ENCODE results near the gene RTL10.

The RTL10 gene

DNA sequence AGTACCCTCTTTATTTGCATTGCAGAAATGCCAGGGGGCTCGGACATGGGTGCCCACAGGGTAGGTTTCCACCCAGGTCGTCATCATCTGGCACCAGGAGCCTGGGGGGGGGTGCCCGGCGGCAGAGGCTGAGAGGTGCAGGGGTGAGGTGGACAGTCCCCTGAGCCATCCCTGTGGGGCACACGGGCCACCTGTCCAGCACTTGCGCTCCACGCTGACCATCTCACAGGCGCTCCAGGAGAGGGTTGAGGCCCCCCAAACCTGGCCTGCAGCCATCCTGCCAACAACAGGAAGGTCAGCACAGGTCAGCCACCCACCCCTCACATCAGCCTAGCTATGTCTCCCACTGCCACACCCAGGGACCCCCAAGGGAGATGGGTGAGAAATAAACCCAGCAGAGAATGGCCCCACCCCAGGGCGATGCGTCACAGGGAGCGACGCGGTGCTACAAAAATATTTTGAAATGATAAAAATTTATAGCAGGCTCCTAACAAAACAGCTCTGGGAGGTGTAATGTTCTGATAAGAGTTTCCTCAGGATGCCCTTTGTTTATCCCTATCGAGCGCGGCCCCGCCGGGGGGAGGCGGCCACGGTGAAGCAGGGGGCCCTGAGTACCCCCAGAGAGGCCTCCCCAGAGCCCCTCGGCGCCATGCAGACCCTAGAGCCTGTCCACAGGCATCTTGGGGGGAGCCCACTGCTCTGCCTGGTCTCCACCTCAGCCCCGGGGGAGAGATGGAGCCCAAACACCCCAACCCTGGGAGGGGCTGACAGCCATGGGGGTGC lies 21.0 kb upstream of the RTL10 start:
- no peak for DNase-seq (ENCODE audit: low spot score)

DNA sequence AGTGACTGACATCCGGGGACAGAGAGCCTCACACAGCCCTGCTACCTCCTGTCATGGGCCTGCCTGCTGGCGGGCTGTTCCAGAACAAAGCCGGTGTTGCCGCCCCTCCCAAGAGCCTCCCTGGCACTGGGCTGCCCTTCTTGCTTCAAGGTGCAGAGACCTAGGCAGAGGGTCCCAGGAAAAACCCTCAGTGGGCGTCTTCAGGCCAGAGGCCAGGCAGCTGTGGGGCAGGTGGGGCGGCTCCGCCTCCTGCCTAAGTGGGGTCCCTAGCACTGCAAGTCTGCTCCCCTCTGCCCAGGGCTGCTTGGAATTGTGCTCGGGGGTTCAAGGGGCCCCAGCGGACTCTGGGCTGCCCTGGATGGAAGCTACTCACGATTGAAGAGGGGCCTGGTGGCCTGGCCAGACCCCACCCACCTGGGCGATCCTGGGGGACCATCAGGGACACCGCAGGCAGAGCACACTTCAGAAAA lies 20.4 kb upstream of the RTL10 start:
- no peak for DNase-seq (ENCODE audit: low spot score)

- DNase-seq (ENCODE audit: low spot score): no peak
Observed at GRCh38 chr22:19874307-19875060, 19.8 kb upstream of the RTL10 start.

DNA sequence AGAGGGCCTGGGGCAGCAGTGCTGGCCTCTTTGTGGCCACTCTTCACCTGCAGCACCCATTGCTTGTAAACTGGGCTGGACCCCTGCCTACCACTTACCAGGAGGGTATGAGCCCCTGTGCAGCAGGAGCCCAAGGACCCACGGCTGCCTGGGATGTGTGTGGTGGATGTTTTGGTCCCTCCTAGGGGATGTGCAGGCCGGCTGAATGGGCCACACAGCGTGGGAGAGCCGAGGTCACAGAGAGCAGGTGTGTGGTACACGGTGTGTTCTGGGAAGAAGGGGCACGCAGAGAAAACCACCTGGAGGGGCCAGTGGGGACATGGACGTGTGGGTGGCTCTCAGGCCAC lies 19.3 kb upstream of the RTL10 start:
- DNase-seq (ENCODE audit: low spot score): no peak

GRCh38 chr22:19873138-19873959 lies 18.7 kb upstream of the RTL10 start:
- DNase-seq (ENCODE audit: low spot score): no peak

GRCh38 chr22:19872779-19873137 lies 18.1 kb upstream of the RTL10 start:
- DNase-seq (ENCODE audit: low spot score): no peak

DNA sequence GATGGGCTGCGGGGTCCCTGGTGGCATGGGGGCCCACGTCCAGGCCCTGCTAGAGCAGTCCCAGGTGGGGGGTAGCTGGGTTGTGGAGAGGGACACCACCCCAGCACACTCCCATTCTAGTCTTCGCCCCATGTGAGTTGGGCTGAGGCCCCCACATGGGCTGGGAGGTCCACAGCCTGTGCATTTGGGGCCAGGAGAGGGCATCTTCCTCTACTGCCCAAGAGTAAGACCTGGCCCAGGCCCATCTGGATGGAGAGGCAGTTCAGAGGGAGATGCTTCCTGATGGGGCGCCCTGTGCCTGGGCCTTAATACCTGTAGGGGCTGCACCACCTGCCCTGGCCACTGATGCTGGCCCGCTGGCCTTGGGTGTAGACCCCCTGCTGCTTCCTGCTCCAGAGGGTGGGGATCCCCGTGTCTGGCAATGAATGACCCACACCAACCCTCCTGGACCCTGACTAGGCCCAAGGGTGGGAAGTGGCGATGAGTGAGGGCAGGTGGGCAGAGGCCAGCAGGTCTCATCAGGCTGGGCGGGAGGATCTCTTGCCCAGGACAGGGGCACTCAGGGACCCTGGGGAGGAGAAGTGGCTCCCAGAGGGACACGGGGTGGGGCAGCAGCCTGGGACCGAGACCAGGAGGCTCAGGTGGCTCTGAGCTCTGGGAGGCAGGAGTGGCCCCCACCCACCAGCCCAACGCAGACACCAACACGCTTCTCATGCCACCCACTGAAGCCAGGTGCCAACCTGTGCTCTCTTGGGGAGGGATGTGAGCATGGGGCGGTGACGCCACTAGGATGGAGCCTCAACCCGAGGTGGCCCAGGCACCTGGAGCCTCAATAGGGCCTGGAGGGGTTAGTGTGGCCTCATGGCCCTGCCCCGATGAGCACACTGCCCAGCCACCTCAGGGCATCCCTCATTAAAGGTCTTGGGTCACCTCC lies 17.4 kb upstream of the RTL10 start:
- no peak for DNase-seq (ENCODE audit: low spot score)

- DNase-seq (ENCODE audit: low spot score): no peak
Observed at GRCh38 chr22:19871023-19871844, 16.6 kb upstream of the RTL10 start.

GRCh38 chr22:19870153-19871022 lies 15.7 kb upstream of the RTL10 start:
- DNase-seq (ENCODE audit: low spot score): no peak

DNA sequence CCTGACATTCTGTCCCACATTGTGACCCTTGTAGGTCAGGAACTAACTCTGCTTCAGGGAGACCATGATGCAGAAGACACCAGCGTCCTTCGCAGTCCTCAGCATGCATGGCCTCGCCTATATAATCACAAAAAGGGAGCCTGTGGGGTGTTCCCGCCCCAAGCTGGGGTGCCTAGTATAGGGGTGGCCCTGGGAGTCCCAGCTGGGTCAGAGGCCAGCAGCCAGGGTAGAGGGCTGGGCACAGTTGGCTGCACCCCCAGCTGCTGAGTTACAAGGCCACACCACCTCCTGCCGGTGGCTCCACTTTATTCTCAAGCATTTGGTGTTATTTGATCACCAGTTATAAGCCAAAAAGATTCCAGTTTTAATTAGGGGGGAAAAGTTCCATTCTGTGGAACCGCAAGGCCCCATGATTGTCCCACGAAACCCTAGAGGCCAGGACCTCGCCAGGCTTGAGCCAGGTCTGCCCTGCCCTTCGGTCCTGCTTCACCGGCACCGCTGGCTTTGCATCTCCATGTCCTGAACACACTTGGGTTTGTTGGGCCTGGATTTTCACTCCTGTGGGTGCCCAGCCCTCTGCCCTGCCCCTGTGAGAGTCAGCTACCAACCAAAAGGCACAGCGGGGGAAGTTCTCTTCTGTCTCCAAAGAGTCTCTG lies 15.0 kb upstream of the RTL10 start:
- DNase-seq (ENCODE audit: low spot score): no peak

GRCh38 chr22:19868773-19869471 lies 14.2 kb upstream of the RTL10 start:
- no peak for DNase-seq (ENCODE audit: low spot score)

DNA sequence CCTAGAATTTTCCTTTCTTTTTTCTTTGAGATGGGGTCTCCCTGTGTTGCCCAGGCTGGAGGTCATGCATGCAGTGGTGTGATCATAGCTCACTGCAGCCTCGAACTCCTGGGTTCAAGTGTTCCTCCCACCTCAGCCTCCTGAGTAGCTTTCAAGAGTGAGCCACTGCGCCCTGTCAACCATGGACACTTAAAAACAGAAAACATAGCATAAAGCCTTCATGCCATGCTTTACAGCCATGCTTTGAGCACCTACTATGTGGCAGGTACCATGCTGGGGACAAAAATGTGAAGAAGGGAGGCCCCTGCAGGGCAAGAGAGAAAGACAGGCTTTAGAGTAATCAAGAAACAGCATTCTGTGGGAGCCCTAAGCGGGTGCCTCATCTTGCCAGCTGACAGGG lies 13.7 kb upstream of the RTL10 start:
- DNase-seq (ENCODE audit: low spot score): no peak

DNA sequence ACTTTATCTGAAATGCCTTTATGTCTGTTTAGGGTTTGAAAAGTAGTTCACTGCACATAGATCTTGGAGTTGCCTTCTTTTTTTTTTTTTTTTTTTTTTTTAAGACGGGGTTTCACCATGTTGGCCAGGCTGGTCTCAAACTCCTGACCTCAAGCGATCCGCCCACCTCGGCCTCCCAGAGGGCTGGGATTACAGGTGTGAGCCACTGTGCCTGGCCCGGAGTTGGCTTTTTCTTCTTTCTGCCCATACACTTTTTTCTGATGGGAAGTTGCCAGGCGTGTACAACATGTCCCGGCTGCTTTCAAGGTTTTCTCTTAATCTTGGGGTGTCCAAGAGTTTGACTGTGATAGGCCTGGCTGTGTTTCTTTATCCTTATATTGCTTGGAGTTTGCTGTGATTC lies 12.9 kb upstream of the RTL10 start:
- no peak for DNase-seq (ENCODE audit: low spot score)

DNA sequence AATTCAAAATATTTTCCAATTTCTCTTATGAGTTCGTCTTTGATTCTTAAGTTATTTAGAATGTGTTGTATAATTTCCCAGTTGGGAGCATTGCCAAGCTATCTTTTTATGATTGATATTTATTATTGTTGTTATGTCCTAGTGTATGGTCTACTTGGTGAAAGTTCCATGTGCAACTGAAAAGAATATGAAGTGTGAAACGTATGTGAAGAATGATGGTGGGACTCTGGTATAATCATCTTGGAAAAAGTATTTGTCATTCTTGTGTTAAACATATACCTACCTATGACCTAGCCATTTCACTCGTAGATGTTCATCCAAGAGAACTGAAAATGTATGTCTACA lies 12.0 kb upstream of the RTL10 start:
- no peak for DNase-seq (ENCODE audit: low spot score)

- no peak for DNase-seq (ENCODE audit: low spot score)
Observed at GRCh38 chr22:19865141-19865829, 10.6 kb upstream of the RTL10 start.

DNA sequence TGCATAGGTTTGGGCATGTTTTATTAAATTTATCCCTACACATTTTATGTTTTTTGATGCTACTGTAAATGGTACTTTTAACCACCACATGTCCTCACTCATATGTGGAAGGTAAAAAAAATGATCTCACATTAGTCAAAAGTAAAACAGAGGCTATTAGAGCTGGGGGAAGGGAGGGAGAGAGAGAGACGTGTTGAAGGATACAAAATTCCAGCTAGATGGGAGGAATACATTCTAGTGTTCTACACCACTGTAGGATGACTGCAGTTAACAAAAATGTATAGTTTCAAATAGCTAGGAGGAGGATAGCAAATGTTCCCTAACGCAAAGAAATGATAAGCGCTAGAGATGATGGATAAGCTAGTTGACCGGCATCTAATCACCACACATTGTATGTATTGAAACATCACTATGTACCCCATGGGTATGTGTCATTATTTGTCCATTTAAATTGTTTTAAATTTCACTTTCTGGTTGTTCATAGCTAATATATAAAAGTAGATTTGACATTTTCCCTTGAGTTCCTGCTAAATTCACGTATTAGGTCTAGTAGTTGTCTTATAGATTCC lies 9.9 kb upstream of the RTL10 start:
- no peak for DNase-seq (ENCODE audit: low spot score)

DNA sequence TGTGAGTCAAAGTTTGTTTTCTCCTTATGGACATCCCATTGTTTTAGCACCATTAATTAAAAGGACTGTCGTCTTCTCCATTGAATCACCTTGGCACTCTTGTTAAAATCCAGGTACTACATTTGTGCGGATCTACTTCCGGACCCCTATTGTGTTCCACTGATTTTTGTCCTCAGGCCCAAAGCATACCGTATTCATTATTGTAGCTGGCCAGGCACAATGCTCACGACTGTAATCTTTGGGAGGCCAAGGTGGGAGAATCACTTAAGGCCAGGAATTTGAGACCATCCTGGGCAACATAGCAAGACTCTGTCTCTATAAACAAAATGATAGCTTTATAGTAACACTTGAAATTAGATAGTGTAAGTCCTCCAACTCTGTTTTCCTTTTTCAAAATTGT lies 8.9 kb upstream of the RTL10 start:
- no peak for DNase-seq (ENCODE audit: low spot score)

All from activated CD4-positive, alpha-beta T cell treated with anti-CD3 and anti-CD28 coated beads, Interleukin-2, Interleukin-4, amounts not matched to agents 100 ng/mL and 50 ng/mL, durations not matched to agents 16 hours and 8 hours (primary cell).